ENCODE data around the gene FKBP1B. TPM values are rescaled to one million over a fixed set of nuclear protein-coding genes. Genes with fewer than 3 reads are reported as not detected.

The FKBP1B gene
- total RNA-seq, 1 donor from 2014 or later: 16.2 TPM

- H3K4me1 Mint-ChIP-seq (ENCODE audit: low read depth): peaks cover 24% of the 10 kb centered on the region
Measured at GRCh38 chr2:24045511-24046508, 3.7 kb upstream of the FKBP1B start.

GRCh38 chr2:24046599-24046929 lies 3.0 kb upstream of the FKBP1B start:
- H3K9me3 Mint-ChIP-seq (ENCODE audit: low read depth): no peaks in the 10 kb centered on the region

More at GRCh38 chr2:24045511-24046508, 3.7 kb upstream of the FKBP1B start:
- Mint-ChIP-seq H3K9me3 (ENCODE audit: low read depth) (no peaks in the 10 kb centered on the region), H3K36me3 (ENCODE audit: low read depth) (no peaks in the 10 kb centered on the region), H3K27me3 (ENCODE audit: low read depth) (no peaks in the 10 kb centered on the region), H3K4me3 (ENCODE audit: unreplicated experiment) (peak overlapping the region; percentile 85), H3K27ac (ENCODE audit: unreplicated experiment) (peak overlapping the region; percentile 91)
- no peak for TF ChIP-seq CTCF (IDR thresholded peaks at IDR 0.05)
- no peak for DNase-seq (ENCODE audit: low spot score)

GRCh38 chr2:24046930-24047702 lies 2.4 kb upstream of the FKBP1B start, which contains the start of gene WDCP:
TSS of gene WDCP (minus strand) at chr2:24047391. CDS start at chr2:24039494, 7,897 bp downstream.
- DNase-seq (ENCODE audit: low spot score): peak; percentile 96
- no peaks in the 10 kb centered on the region for H3K27me3 Mint-ChIP-seq (ENCODE audit: low read depth)
- H3K4me3 Mint-ChIP-seq (ENCODE audit: unreplicated experiment): peak within 1 kb of the TSS; percentile 85
- no peak for TF ChIP-seq CTCF (IDR thresholded peaks at IDR 0.05)
- H3K36me3 Mint-ChIP-seq (ENCODE audit: low read depth): no peaks in the 10 kb centered on the region
- no peaks in the 10 kb centered on the region for H3K9me3 Mint-ChIP-seq (ENCODE audit: low read depth)
- H3K27ac Mint-ChIP-seq (ENCODE audit: unreplicated experiment): peak within 1 kb of the TSS; percentile 91
- peaks cover 24% of the 10 kb centered on the region for H3K4me1 Mint-ChIP-seq (ENCODE audit: low read depth)

More at GRCh38 chr2:24046599-24046929, 3.0 kb upstream of the FKBP1B start:
- DNase-seq (ENCODE audit: low spot score): no peak
- Mint-ChIP-seq H3K4me3 (ENCODE audit: unreplicated experiment) (peak overlapping the region; percentile 85), H3K27ac (ENCODE audit: unreplicated experiment) (peak overlapping the region; percentile 91), H3K27me3 (ENCODE audit: low read depth) (no peaks in the 10 kb centered on the region), H3K4me1 (ENCODE audit: low read depth) (peaks cover 24% of the 10 kb centered on the region), H3K36me3 (ENCODE audit: low read depth) (no peaks in the 10 kb centered on the region)
- no peak for TF ChIP-seq CTCF (IDR thresholded peaks at IDR 0.05)

- peaks cover 24% of the 10 kb centered on the region for H3K4me1 Mint-ChIP-seq (ENCODE audit: low read depth)
- H3K9me3 Mint-ChIP-seq (ENCODE audit: low read depth): no peaks in the 10 kb centered on the region
- H3K27ac Mint-ChIP-seq (ENCODE audit: unreplicated experiment): peak overlapping the region; percentile 37
- H3K27me3 Mint-ChIP-seq (ENCODE audit: low read depth): no peaks in the 10 kb centered on the region
- peak overlapping the region; percentile 85 for H3K4me3 Mint-ChIP-seq (ENCODE audit: unreplicated experiment)
- no peak for TF ChIP-seq CTCF (IDR thresholded peaks at IDR 0.05)
- H3K36me3 Mint-ChIP-seq (ENCODE audit: low read depth): no peaks in the 10 kb centered on the region
- DNase-seq (ENCODE audit: low spot score): no peak
Measured at GRCh38 chr2:24047703-24048033, 1.9 kb upstream of the FKBP1B start.

All from chondrocyte (in vitro differentiated cells).